Measurements from ENCODE around the gene PIPOX.

The PIPOX gene

DNA sequence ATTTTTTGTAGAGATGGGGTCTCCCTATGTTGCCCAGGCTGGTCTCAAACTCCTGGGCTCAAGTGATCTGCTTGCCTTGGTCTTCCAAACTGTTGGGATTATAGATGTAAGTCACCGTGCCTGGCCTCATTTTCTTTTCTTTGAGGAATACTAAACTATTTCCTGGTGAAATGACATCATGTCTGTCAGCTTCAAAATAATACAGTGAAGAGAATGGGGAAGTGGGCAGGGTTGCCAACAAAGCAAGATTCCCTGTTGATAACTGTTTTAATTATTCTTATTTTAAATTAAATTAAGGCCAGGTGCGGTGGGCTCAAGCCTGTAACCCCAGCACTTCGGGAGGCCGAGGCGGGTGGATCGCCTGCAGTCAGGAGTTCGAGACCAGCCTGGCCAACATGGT, 21.1 kb downstream of the PIPOX start:
- TF ChIP-seq CTCF (IDR thresholded peaks at IDR 0.05; ENCODE audit: low read depth, low read length) = no peak
- TF ChIP-seq EZH2phosphoT487 (IDR thresholded peaks at IDR 0.05; ENCODE audit: low read depth) = no peak
- Histone ChIP-seq H3K27me3 (ENCODE audit: low read depth, low read length) (0 out of 2 replicates have a peak, but pooled peaks cover 5% of the 10 kb centered on the region), H3K4me2 (ENCODE audit: low read length) (no peak overlapping the region), H3K4me1 (ENCODE audit: low read length) (no peaks in the 10 kb centered on the region), H3K4me3 (ENCODE audit: low read length) (no peak overlapping the region), H4K20me1 (ENCODE audit: insufficient read depth, low read length) (no peaks in the 10 kb centered on the region), H3K36me3 (replicated peaks; ENCODE audit: low read depth, low read length) (no peaks in the 10 kb centered on the region), H3K9me3 (ENCODE audit: insufficient read depth, low read length) (no peaks in the 10 kb centered on the region), H3K79me2 (ENCODE audit: low read length) (no peaks in the 10 kb centered on the region), H2AFZ (ENCODE audit: low read depth, low read length) (no peak overlapping the region), H3K27ac (ENCODE audit: low read length) (no peak overlapping the region), H3K9ac (ENCODE audit: low read length) (no peak overlapping the region)

GRCh38 chr17:29066047-29066446, 23.1 kb downstream of the PIPOX start:
- H2AFZ ChIP-seq (ENCODE audit: low read depth, low read length) = no peak overlapping the region
- H3K27me3 ChIP-seq (ENCODE audit: low read depth, low read length) = 0 out of 2 replicates have a peak, but pooled peaks cover 5% of the 10 kb centered on the region
- H3K4me3 ChIP-seq (ENCODE audit: low read length) = no peak overlapping the region
- H3K9me3 ChIP-seq (ENCODE audit: insufficient read depth, low read length) = no peaks in the 10 kb centered on the region
- no peak overlapping the region for H3K4me2 ChIP-seq (ENCODE audit: low read length)
- H3K36me3 ChIP-seq (replicated peaks; ENCODE audit: low read depth, low read length) = no peaks in the 10 kb centered on the region
- no peaks in the 10 kb centered on the region for H3K79me2 ChIP-seq (ENCODE audit: low read length)
- no peak for TF ChIP-seq CTCF (IDR thresholded peaks at IDR 0.05; ENCODE audit: low read depth, low read length)
- no peak for TF ChIP-seq EZH2phosphoT487 (IDR thresholded peaks at IDR 0.05; ENCODE audit: low read depth)
- H4K20me1 ChIP-seq (ENCODE audit: insufficient read depth, low read length) = no peaks in the 10 kb centered on the region
- H3K9ac ChIP-seq (ENCODE audit: low read length) = no peak overlapping the region
- no peak overlapping the region for H3K27ac ChIP-seq (ENCODE audit: low read length)
- H3K4me1 ChIP-seq (ENCODE audit: low read length) = no peaks in the 10 kb centered on the region

DNA sequence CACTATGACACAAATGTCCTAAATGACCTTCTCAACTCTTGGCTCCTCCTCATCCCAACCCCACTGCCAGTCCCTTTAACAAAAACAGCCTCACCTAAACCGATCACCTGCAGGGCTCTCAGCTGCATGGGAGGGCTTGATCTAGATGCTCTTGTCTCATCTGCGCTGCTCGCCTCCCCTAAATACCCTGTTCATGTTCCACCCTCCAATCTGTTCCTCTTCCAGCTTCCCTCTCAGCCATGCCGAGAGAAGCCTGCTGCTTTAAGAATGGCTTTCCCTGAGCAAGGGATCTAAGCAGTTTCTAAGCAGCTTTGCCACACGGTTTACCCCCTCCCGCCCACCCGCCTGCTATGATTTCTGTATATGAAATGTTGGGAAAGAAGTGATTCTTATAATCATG, 23.7 kb downstream of the PIPOX start:
- no peaks in the 10 kb centered on the region for H3K36me3 ChIP-seq (replicated peaks; ENCODE audit: low read depth, low read length)
- TF ChIP-seq CTCF (IDR thresholded peaks at IDR 0.05; ENCODE audit: low read depth, low read length) = no peak
- no peak for TF ChIP-seq EZH2phosphoT487 (IDR thresholded peaks at IDR 0.05; ENCODE audit: low read depth)
- H2AFZ ChIP-seq (ENCODE audit: low read depth, low read length) = no peak overlapping the region
- H3K79me2 ChIP-seq (ENCODE audit: low read length) = no peaks in the 10 kb centered on the region
- no peak overlapping the region for H3K4me2 ChIP-seq (ENCODE audit: low read length)
- H3K27me3 ChIP-seq (ENCODE audit: low read depth, low read length) = 0 out of 2 replicates have a peak, but pooled peaks cover 5% of the 10 kb centered on the region
- no peaks in the 10 kb centered on the region for H4K20me1 ChIP-seq (ENCODE audit: insufficient read depth, low read length)
- no peaks in the 10 kb centered on the region for H3K4me1 ChIP-seq (ENCODE audit: low read length)
- no peak overlapping the region for H3K27ac ChIP-seq (ENCODE audit: low read length)
- no peaks in the 10 kb centered on the region for H3K9me3 ChIP-seq (ENCODE audit: insufficient read depth, low read length)
- no peak overlapping the region for H3K9ac ChIP-seq (ENCODE audit: low read length)
- H3K4me3 ChIP-seq (ENCODE audit: low read length) = no peak overlapping the region

- no peak for TF ChIP-seq EZH2phosphoT487 (IDR thresholded peaks at IDR 0.05; ENCODE audit: low read depth)
- no peak for TF ChIP-seq CTCF (IDR thresholded peaks at IDR 0.05; ENCODE audit: low read depth, low read length)
- Histone ChIP-seq H3K9ac (ENCODE audit: low read length) (no peak overlapping the region), H3K4me2 (ENCODE audit: low read length) (no peak overlapping the region), H3K4me3 (ENCODE audit: low read length) (no peak overlapping the region), H3K79me2 (ENCODE audit: low read length) (no peaks in the 10 kb centered on the region), H3K36me3 (replicated peaks; ENCODE audit: low read depth, low read length) (no peaks in the 10 kb centered on the region), H4K20me1 (ENCODE audit: insufficient read depth, low read length) (no peaks in the 10 kb centered on the region), H3K27me3 (ENCODE audit: low read depth, low read length) (0 out of 2 replicates have a peak, but pooled peaks cover 5% of the 10 kb centered on the region), H3K9me3 (ENCODE audit: insufficient read depth, low read length) (no peaks in the 10 kb centered on the region), H3K4me1 (ENCODE audit: low read length) (no peaks in the 10 kb centered on the region), H2AFZ (ENCODE audit: low read depth, low read length) (no peak overlapping the region), H3K27ac (ENCODE audit: low read length) (no peak overlapping the region)
Measured at GRCh38 chr17:29068818-29069217, 25.9 kb downstream of the PIPOX start.
